Breast epithelium (tissue), 4 donors: ENCODE results near the gene OXLD1. TPM values are rescaled to one million over a fixed set of nuclear protein-coding genes. Genes with fewer than 3 reads are reported as not detected.

ENCODE experiments used
- DNase-seq, 2 donors: peaks; one replicate each; pipeline ENCODE4 v3.0.0-alpha.2; 2019; ENCODE audit warnings: low spot score in 2 of 2
- H3K27ac ChIP-seq, 2 donors: fragments of 200-600 bp; sonication (generic) in 1 of 2; one replicate each; pipeline ENCODE4 v1.5.1; 2016 to 2019; ENCODE audit warnings: mild to moderate bottlenecking in 1 of 2
- H3K27me3 ChIP-seq, 2 donors: fragments of 200-600 bp; sonication (generic) in 1 of 2; one replicate each; pipeline versions ENCODE4 v1.5.1 to v1.6.0; 2017 to 2019; ENCODE audit warnings: control low read depth in 1 of 2, mild to moderate bottlenecking in 1 of 2
- H3K36me3 ChIP-seq: fragments of 200-600 bp; one replicate; pipeline ENCODE4 v1.5.1; 2019
- H3K4me1 ChIP-seq, 2 donors: fragments of 200-600 bp; sonication (generic); one replicate each; pipeline ENCODE4 v1.5.1; 2016 to 2019; ENCODE audit warnings: control low read depth in 1 of 2
- H3K4me3 ChIP-seq, 3 donors: fragments of 200-600 bp; sonication (generic); 1 replicate in 2 of 3; 2 replicates in 1 of 3; pipeline ENCODE4 v1.5.1; 2016 to 2019; ENCODE audit warnings: mild to moderate bottlenecking in 3 of 3, moderate library complexity in 2 of 3
- H3K9me3 ChIP-seq, 2 donors: fragments of 200-600 bp; sonication (generic) in 1 of 2; one replicate each; pipeline ENCODE4 v1.5.1; 2016 to 2019; ENCODE audit warnings: control low read depth in 1 of 2
- POLR2A ChIP-seq: fragments of 450-650 bp; IDR thresholded peaks from one replicate; pipeline ENCODE4 v1.6.1; 2016; ENCODE audit warnings: antibody characterized with exemption, mild to moderate bottlenecking, moderate library complexity
- POLR2AphosphoS5 ChIP-seq, 3 donors: sonication (generic); formaldehyde crosslinking; IDR thresholded peaks; one replicate each; pipeline ENCODE4 v1.6.1; 2017; ENCODE audit warnings: antibody characterized with exemption in 3 of 3
- intact Hi-C: fragments of 100-400 bp; cut with DNase I; formaldehyde crosslinking; loops from one replicate; pipeline ENCODE4 v1.15.1; 2023; ENCODE audit warnings: low total_unique reads
- total RNA-seq, 3 donors: library from RNA; depleted of rRNA; stranded (reverse); fragments of >200 nt; gene quantifications; one replicate each; pipeline ENCODE4 v1.1.0, GENCODE V29; 2016
- TF ChIP-seq, protein P1 (sequence below), 3 donors: fragments of 450-650 bp; IDR thresholded peaks; one replicate each; pipeline ENCODE4 v1.5.1; 2016 to 2017; ENCODE audit warnings: antibody characterized with exemption in 3 of 3, mild to moderate bottlenecking in 3 of 3, moderate library complexity in 3 of 3

OXLD1 gene
- total RNA-seq, 3 donors from 2014 or later, result 34.4 to 43.6 (median 42.6) TPM

DNA sequence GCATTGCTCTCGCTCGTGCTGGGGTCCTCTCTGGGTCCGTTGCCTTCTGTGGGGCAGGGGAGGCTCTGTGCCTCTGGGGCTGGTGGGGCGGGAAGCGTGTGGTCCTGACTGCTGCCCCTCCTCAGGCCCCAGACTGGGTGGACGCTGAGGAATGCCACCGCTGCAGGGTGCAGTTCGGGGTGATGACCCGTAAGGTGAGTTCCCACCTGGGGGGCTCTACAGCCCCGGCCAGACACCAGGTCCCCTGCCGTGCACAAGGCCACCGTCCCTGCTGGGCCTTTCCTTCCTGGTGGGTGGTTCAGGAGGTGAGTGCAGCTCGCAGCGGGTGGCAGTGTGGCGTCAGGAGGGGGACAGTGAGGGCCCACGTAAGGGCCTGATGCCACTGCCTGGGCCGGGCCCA, 24.1 kb upstream of the OXLD1 start:
- Histone ChIP-seq H3K27me3 (no peaks in the 10 kb centered on the region), H3K9me3 (no peaks in the 10 kb centered on the region), H3K4me1 (peaks cover under 1 to 7% of the 10 kb centered on the region in 2 donors), H3K27ac (no peak overlapping the region), H3K36me3 (peaks cover 6% of the 10 kb centered on the region), H3K4me3 (no peak overlapping the region)
- no peak for DNase-seq
- intact Hi-C loops, result no loop called here
- TF ChIP-seq, protein P1, sequence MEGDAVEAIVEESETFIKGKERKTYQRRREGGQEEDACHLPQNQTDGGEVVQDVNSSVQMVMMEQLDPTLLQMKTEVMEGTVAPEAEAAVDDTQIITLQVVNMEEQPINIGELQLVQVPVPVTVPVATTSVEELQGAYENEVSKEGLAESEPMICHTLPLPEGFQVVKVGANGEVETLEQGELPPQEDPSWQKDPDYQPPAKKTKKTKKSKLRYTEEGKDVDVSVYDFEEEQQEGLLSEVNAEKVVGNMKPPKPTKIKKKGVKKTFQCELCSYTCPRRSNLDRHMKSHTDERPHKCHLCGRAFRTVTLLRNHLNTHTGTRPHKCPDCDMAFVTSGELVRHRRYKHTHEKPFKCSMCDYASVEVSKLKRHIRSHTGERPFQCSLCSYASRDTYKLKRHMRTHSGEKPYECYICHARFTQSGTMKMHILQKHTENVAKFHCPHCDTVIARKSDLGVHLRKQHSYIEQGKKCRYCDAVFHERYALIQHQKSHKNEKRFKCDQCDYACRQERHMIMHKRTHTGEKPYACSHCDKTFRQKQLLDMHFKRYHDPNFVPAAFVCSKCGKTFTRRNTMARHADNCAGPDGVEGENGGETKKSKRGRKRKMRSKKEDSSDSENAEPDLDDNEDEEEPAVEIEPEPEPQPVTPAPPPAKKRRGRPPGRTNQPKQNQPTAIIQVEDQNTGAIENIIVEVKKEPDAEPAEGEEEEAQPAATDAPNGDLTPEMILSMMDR (IDR thresholded peaks at IDR 0.05), result no peak
- TF ChIP-seq POLR2A (no peak), POLR2AphosphoS5 (IDR thresholded peaks at IDR 0.05) (no peak)

DNA sequence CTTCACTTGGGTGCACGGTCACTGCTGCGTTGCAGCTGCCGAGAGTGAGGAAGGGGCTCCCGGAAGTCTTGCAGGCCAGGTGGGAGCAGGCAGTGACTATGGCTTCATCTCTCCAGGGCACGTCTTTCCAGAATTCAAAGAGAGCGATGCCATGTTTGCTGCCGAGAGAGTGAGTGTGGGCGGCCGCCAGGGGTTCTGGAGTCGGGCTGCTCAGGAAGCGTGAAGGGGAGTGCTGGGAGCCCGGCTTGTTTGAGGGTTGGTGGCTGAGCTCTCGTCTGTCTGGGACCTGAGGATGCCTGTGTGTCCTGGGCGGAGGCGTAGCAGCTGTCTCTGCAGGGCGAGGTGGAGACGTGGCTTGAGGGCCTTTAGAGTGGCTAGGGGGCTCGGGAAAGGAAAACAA, 23.7 kb upstream of the OXLD1 start:
- Histone ChIP-seq H3K4me1 (peaks cover 5 to 12% of the 10 kb centered on the region in 2 donors), H3K4me3 (no peak overlapping the region), H3K27ac (no peak overlapping the region), H3K27me3 (no peaks in the 10 kb centered on the region), H3K9me3 (no peaks in the 10 kb centered on the region), H3K36me3 (peaks cover 6% of the 10 kb centered on the region)
- intact Hi-C loops, result no loop called here
- no peak for DNase-seq
- TF ChIP-seq POLR2AphosphoS5 (IDR thresholded peaks at IDR 0.05), result no peak
- TF ChIP-seq POLR2A, result no peak
- TF ChIP-seq, protein P1 (IDR thresholded peaks at IDR 0.05), result no peak

DNA sequence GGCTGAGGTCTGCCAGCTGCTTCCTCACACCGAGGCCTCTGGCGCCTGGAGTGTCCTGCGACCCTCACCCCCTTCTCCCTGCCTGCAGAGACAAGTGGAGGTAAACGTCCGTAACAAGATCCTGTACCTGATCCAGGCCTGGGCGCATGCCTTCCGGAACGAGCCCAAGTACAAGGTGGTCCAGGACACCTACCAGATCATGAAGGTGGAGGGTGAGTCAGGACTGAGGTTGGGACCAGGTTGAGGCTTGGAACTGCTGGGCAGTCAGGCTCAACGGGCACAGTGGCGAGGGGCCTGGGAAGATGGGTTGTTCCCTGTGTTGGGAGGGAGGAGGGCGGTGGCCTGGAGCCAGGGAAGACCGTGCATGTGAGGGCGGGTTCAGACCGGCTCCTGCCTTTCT, 22.2 kb upstream of the OXLD1 start:
- H3K36me3 ChIP-seq, result peaks cover 6% of the 10 kb centered on the region
- no peak for DNase-seq
- H3K9me3 ChIP-seq, result no peaks in the 10 kb centered on the region
- H3K4me3 ChIP-seq, result no peak overlapping the region
- intact Hi-C loops, result no loop called here
- H3K27me3 ChIP-seq, result no peaks in the 10 kb centered on the region
- H3K4me1 ChIP-seq, result peaks cover 10 to 18% of the 10 kb centered on the region in 2 donors
- no peak for TF ChIP-seq POLR2A
- TF ChIP-seq POLR2AphosphoS5 (IDR thresholded peaks at IDR 0.05), result no peak
- TF ChIP-seq, protein P1 (IDR thresholded peaks at IDR 0.05), result no peak
- H3K27ac ChIP-seq, result no peak overlapping the region

DNA sequence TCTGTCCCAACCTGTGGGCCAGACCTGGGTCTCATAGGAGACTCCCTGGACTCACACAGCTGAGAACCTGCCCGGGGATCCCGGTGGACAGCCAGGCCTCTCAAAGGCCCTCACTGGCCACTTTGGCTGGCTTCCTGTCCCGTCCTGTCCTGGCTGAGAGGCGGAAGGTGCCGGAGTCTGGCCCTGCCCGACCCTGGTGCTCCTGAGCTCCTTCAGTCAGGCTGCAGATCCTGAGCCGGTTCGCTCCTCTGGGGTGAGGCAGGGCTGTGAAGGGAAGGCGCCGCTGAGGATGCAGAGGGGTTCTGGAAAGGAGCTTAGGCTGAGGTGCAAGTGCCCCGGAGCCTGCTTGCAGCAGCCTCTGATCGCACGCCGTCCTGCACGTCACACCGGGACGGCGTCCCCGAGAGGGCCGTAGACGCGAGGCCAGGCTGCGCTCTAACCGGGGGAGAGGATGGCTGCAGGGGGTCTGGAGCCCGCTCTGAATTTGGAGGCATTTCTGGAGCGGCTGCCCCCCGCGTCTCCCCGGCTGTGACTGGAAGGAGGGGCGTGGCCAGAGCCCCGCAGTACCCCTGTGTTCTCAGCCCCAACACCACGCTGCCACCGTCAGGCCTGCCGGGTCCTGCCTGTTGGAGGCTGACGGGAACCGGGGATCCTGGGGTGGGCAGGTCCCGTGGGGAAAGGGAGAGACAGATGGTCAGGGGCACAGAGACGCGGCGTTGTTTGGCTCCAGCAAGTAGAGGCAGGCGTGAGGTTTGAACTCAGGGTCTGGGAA, 21.6 kb upstream of the OXLD1 start:
- H3K36me3 ChIP-seq, result peaks cover 6% of the 10 kb centered on the region
- H3K27ac ChIP-seq, result no peak overlapping the region
- intact Hi-C loops, result no loop called here
- TF ChIP-seq POLR2AphosphoS5 (IDR thresholded peaks at IDR 0.05) (no peak), POLR2A (no peak)
- TF ChIP-seq, protein P1 (IDR thresholded peaks at IDR 0.05), result no peak
- H3K4me3 ChIP-seq, result no peak overlapping the region
- H3K4me1 ChIP-seq, result peaks cover 10 to 18% of the 10 kb centered on the region in 2 donors
- no peak for DNase-seq
- H3K27me3 ChIP-seq, result no peaks in the 10 kb centered on the region
- H3K9me3 ChIP-seq, result no peaks in the 10 kb centered on the region

DNA sequence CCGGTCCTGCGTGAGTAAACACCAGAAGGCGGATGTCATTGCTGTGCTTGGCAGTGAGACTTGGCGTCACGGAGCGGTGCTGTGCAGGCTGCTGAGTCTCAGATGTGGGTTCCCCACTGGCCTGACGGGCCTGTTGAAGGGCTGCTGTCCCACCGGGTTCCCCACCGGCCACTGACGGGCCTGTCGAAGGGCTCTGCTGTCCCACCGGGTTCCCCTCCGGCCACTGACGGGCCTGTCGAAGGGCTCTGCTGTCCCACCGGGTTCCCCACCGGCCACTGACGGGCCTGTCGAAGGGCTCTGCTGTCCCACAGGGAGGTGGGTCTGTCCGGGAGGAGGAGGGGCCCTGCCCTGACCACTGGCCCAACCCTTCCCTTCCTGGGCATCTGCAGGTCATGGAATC, 20.2 kb upstream of the OXLD1 start:
- Histone ChIP-seq H3K4me3 (no peak overlapping the region), H3K27me3 (no peaks in the 10 kb centered on the region), H3K36me3 (peaks cover under 1% of the 10 kb centered on the region), H3K4me1 (peaks cover 14 to 28% of the 10 kb centered on the region in 2 donors), H3K9me3 (no peaks in the 10 kb centered on the region), H3K27ac (no peak overlapping the region)
- TF ChIP-seq POLR2A (no peak), POLR2AphosphoS5 (IDR thresholded peaks at IDR 0.05) (no peak)
- TF ChIP-seq, protein P1 (IDR thresholded peaks at IDR 0.05), result no peak
- intact Hi-C loops, result no loop called here
- no peak for DNase-seq
